SU-DHL-6 (cell line): ENCODE results near the gene LTB4R.

Experiments
- H2AFZ ChIP-seq: fragments of 200-600 bp; sonication (generic); 2 replicates; pipeline ENCODE4 v1.6.1; 2014; ENCODE audit warnings: low read depth, mild to moderate bottlenecking, moderate library complexity, mixed read lengths, antibody characterized with exemption, low read length; ENCODE audit not compliant: severe bottlenecking
- H3F3A ChIP-seq: fragments of 200-600 bp; shearing (Covaris generic); 2 replicates; pipeline ENCODE4 v1.6.0; 2016; ENCODE audit warnings: antibody characterized with exemption, mild to moderate bottlenecking; ENCODE audit not compliant: insufficient read depth
- H3K27ac ChIP-seq: fragments of 200-600 bp; sonication (generic); 2 replicates; pipeline ENCODE4 v1.5.1; 2016; ENCODE audit warnings: low read depth, mild to moderate bottlenecking, low read length, moderate library complexity, mixed read lengths
- H3K27me3 ChIP-seq: fragments of 200-600 bp; sonication (generic), shearing (Covaris generic); 2 replicates; pipeline ENCODE4 v1.6.0; 2014; ENCODE audit warnings: mild to moderate bottlenecking, low read length
- H3K36me3 ChIP-seq: fragments of 200-600 bp; sonication (generic); 2 replicates; pipeline ENCODE4 v1.6.1; 2014; ENCODE audit warnings: mild to moderate bottlenecking, low read length, mixed read lengths
- H3K4me2 ChIP-seq: fragments of 300-600, 200-600 bp; shearing (Covaris generic), sonication (generic); 2 replicates; pipeline ENCODE4 v1.6.0; 2014; ENCODE audit warnings: low read length, low read depth, mild to moderate bottlenecking; ENCODE audit not compliant: poor library complexity, severe bottlenecking
- H3K4me3 ChIP-seq: fragments of 200-600 bp; sonication (generic); 2 replicates; pipeline ENCODE4 v1.5.1; 2014; ENCODE audit warnings: antibody characterized with exemption, low read length, mild to moderate bottlenecking, mixed read lengths; ENCODE audit not compliant: insufficient read depth, poor library complexity, severe bottlenecking
- H3K79me2 ChIP-seq: fragments of 200-600 bp; sonication (generic); 2 replicates; pipeline ENCODE4 v1.6.1; 2014; ENCODE audit warnings: mild to moderate bottlenecking, low read length, moderate library complexity; ENCODE audit not compliant: insufficient read depth
- H3K9ac ChIP-seq: fragments of 200-600 bp; sonication (generic); 2 replicates; pipeline ENCODE4 v1.7.0; 2014; ENCODE audit warnings: mild to moderate bottlenecking, low read length
- H3K9me2 ChIP-seq: fragments of 200-600 bp; sonication (generic); replicated peaks from 2 replicates; pipeline ENCODE4 v1.6.1; 2014; ENCODE audit warnings: low read length; ENCODE audit not compliant: insufficient read depth
- H3K9me3 ChIP-seq: fragments of 200-600 bp; sonication (generic); 2 replicates; pipeline ENCODE4 v1.6.1; 2014; ENCODE audit warnings: low read length, mixed read lengths; ENCODE audit not compliant: insufficient read depth
- H4K20me1 ChIP-seq: fragments of 200-600 bp; sonication (generic); 2 replicates; pipeline ENCODE4 v1.6.1; 2014; ENCODE audit warnings: low read depth, mild to moderate bottlenecking, antibody characterized with exemption, low read length, moderate library complexity, mixed read lengths
- EZH2phosphoT487 ChIP-seq: fragments of 200-600 bp; sonication (generic), shearing (Covaris generic); conservative IDR thresholded peaks from 2 replicates; pipeline ENCODE4 v1.6.1; 2018; ENCODE audit warnings: mild to moderate bottlenecking, antibody characterized with exemption, low read length, moderate library complexity, mixed read lengths
- TF ChIP-seq, protein P1 (sequence below): fragments of 200-600 bp; sonication (generic); IDR thresholded peaks from one replicate; pipeline ENCODE4 v1.5.1; 2017; ENCODE audit warnings: antibody characterized with exemption, mild to moderate bottlenecking, low read length, moderate library complexity; ENCODE audit not compliant: insufficient read depth, poor library complexity, severe bottlenecking

Gene LTB4R

DNA sequence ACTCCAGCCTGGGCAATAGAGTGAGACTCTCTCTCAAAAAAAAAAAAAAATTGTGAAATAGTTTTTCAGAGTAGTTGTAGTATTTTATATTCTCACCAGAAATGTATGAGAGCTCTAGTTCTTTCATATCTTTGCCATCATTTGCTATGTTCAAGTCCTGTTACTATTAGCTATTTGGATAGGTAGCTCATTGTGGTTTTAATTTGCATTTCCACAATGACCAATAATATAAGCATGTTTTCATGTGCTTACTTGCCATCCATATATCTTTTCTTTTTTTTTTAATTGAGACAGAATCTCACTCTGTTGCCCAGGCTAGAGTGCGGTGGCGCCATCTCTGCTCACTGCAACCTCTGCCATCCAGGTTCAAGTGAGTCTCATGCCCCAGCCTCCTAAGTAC lies 36.9 kb downstream of the LTB4R start:
- H3K4me3 ChIP-seq, result no peak overlapping the region
- no peaks in the 10 kb centered on the region for H3K9me3 ChIP-seq
- H3F3A ChIP-seq, result no peaks in the 10 kb centered on the region
- no peaks in the 10 kb centered on the region for H4K20me1 ChIP-seq
- H3K79me2 ChIP-seq, result no peaks in the 10 kb centered on the region
- H3K9me2 ChIP-seq, result no peaks in the 10 kb centered on the region
- no peak overlapping the region for H2AFZ ChIP-seq
- H3K27me3 ChIP-seq, result no peaks in the 10 kb centered on the region
- H3K4me2 ChIP-seq, result no peak overlapping the region
- no peak overlapping the region for H3K27ac ChIP-seq
- H3K9ac ChIP-seq, result no peak overlapping the region
- TF ChIP-seq, protein P1, sequence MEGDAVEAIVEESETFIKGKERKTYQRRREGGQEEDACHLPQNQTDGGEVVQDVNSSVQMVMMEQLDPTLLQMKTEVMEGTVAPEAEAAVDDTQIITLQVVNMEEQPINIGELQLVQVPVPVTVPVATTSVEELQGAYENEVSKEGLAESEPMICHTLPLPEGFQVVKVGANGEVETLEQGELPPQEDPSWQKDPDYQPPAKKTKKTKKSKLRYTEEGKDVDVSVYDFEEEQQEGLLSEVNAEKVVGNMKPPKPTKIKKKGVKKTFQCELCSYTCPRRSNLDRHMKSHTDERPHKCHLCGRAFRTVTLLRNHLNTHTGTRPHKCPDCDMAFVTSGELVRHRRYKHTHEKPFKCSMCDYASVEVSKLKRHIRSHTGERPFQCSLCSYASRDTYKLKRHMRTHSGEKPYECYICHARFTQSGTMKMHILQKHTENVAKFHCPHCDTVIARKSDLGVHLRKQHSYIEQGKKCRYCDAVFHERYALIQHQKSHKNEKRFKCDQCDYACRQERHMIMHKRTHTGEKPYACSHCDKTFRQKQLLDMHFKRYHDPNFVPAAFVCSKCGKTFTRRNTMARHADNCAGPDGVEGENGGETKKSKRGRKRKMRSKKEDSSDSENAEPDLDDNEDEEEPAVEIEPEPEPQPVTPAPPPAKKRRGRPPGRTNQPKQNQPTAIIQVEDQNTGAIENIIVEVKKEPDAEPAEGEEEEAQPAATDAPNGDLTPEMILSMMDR, result no peak
- no peak for TF ChIP-seq EZH2phosphoT487
- no peaks in the 10 kb centered on the region for H3K36me3 ChIP-seq

DNA sequence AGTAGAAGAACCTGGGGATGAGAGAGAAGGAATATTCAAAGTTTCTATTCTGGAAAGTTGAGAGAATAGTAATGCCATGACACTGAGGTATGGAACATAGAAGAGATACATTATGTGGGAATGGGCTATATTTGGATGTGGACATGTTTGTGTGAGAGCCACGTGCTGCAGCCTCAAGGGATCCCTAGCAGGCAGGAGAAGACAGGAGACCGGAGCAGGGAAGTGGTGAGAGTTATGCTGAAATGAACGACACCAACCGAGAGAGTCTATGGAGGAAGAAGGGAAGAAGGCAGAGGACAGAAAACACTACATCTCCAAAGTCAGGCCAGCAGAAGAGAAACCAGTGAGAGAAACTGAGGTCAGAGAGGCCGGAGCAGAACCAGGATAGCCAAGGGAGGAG lies 38.4 kb downstream of the LTB4R start:
- Histone ChIP-seq H3F3A (no peaks in the 10 kb centered on the region), H3K79me2 (no peaks in the 10 kb centered on the region), H2AFZ (no peak overlapping the region), H3K9me2 (no peaks in the 10 kb centered on the region), H4K20me1 (no peaks in the 10 kb centered on the region), H3K4me3 (no peak overlapping the region), H3K4me2 (no peak overlapping the region), H3K36me3 (no peaks in the 10 kb centered on the region), H3K27ac (no peak overlapping the region), H3K27me3 (no peaks in the 10 kb centered on the region), H3K9ac (no peak overlapping the region), H3K9me3 (no peaks in the 10 kb centered on the region)
- no peak for TF ChIP-seq EZH2phosphoT487
- TF ChIP-seq, protein P1, result no peak

DNA sequence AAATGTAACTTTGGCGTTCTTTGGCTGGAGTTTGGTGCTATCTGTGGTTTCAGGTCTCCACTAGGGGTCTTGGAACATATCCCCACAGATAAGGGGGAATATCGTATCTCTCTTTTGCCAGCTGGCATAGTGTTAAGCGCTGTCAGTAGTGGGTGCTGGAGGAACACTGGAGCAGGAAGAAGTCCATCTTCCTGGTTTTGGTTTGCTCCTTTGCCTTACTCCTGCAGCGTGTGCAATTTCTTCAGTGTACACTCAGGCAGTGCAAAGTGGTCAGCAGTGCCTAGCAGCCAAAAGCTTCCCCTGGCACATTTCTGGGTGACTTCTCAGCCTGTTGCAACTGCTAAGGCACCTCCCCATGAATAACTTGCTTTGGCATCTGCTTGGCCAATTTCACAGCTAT lies 40.2 kb downstream of the LTB4R start:
- no peaks in the 10 kb centered on the region for H3K9me3 ChIP-seq
- H2AFZ ChIP-seq, result no peak overlapping the region
- no peak overlapping the region for H3K4me2 ChIP-seq
- TF ChIP-seq, protein P1, result no peak
- TF ChIP-seq EZH2phosphoT487, result no peak
- H3K79me2 ChIP-seq, result no peaks in the 10 kb centered on the region
- H3K9me2 ChIP-seq, result no peaks in the 10 kb centered on the region
- H4K20me1 ChIP-seq, result no peaks in the 10 kb centered on the region
- H3K36me3 ChIP-seq, result no peaks in the 10 kb centered on the region
- no peaks in the 10 kb centered on the region for H3F3A ChIP-seq
- no peak overlapping the region for H3K9ac ChIP-seq
- no peaks in the 10 kb centered on the region for H3K27me3 ChIP-seq
- H3K4me3 ChIP-seq, result no peak overlapping the region
- no peak overlapping the region for H3K27ac ChIP-seq
